GM15510 (cell line): ENCODE results near the gene SEMA5B.

Source experiments
- POLR2A ChIP-seq: IDR thresholded peaks from 3 replicates; pipeline ENCODE4 v1.6.1; 2011; ENCODE audit warnings: borderline replicate concordance; ENCODE audit not compliant: insufficient read length; ENCODE audit errors: extremely low read depth

Gene SEMA5B

GRCh38 chr3:122912772-122913538, 114.6 kb downstream of the SEMA5B start:
- TF ChIP-seq POLR2A: no peak

DNA sequence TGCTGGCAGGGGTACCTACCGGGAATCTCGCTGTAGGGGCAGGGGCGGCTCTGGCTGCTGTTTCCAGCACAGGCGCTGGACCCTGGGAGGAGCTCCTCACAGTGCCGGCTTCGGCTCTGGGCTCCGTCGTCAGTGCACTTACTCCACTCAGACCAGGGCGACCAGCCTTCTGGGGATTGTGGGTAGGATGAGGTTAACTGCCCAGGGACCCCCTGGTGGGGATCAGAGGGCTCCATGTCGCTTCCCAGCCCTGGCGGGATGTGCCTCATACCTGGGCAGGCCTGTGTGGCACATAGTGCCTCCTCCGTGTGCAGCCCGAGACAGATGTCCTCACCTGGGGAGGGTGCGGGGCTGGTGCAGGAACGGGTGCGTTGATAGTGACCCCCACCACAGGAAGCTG, 115.7 kb downstream of the SEMA5B start:
- no peak for TF ChIP-seq POLR2A

DNA sequence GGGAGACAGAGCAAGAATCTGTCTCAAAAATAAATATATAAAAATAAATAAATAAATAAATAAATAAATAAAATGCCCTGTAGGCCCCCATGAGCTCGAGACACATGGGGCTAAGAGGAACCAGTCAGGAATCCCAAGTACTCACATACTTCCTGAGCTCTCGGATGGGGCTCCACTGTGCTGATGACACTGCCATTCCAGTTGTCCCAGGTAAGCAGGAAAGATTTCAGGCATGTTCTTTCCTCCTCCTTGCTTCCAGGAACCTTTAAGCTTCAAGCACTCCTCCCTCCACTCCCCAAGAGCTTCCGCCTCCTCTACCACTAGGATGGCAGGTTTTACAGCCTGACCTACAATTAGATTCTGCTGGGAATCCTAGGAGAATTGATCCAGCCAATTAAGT, 119.3 kb downstream of the SEMA5B start:
- no peak for TF ChIP-seq POLR2A

GRCh38 chr3:122907471-122907870, 120.1 kb downstream of the SEMA5B start:
- no peak for TF ChIP-seq POLR2A

DNA sequence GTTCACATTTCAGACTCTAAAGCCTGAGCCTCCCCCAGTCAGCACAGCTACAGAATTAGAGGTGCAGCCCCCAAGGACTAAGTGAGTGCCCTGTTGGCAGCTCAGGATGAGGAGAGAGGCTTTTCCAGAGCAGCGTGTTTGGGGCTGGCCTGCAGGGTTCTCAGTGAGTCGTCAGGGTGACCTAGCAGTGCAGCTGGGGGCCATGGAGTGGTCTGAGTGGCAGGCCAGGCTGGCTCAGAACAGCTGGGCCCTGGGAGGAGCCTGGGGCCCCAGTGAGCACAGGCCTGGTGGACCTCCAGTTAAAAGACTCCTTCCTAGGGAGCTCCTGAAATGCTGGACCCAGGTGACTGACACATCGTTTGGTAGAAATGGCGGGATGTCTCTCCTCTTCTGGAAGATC, 124.4 kb downstream of the SEMA5B start:
- TF ChIP-seq POLR2A: no peak

- no peak for TF ChIP-seq POLR2A
These were observed 125.2 kb downstream of the SEMA5B start for GRCh38 chr3:122902326-122902725.

DNA sequence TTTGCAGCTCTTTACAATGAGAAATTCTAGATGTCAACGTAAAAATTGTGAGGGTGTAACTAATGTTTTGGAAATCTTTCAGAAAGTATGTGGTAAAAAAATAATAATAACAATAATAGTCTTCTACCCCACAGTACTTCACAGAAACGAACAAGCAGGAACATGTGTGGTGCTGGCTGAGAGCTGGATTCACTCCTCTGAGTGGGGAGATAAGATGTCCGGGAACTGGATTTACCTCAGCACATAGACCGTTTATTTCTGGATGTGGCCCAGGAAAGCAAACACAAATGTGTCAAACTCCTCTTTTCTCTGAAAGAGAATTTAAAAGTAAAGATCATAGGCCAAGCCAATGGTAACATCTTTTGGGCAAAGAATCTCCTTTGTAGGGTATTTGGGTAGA, 129.3 kb downstream of the SEMA5B start:
- no peak for TF ChIP-seq POLR2A

DNA sequence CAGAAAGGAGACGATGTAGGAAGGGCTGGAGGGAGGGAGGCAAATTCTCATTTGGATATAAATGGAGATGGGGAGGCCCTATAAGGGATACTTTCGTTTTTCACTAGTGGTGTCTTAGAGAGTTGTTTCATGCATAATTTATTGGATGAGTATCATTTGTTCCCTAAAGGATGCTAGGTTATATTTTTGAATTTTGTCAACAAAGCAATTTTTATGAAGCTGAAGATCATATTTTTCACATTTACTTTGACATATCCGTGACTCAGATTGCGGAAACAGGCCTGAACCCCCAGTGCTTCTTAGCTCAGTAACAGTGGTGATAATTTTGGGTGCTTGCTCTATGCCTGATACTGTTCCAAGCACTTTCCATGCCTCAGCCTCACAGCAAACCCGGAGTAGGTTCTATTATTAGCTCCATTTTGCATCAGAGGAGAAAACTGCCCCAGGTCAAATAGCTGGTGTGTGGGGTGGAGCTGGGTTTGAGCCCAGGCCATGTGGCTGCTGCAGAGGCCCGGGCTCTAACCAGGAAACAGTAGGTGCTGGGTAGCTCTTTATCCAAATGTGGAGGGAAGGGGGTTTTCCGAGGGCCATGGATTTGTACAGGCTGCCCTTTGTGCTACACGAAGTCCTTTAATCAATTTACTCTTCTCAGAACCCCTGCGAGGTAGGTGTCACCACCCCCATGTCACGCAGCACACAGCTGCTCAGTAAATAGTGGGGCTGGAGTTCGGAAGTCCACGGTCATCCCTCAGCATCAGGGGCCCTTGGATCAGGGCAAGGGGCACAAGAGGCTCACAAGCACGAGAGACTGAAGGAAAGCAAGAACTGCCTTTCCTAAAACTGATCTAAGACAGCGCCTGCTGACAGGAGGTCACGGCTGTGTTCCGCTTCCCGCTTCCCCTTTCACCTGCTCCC, 133.6 kb downstream of the SEMA5B start:
- no peak for TF ChIP-seq POLR2A

GRCh38 chr3:122893282-122893681, 134.3 kb downstream of the SEMA5B start:
- no peak for TF ChIP-seq POLR2A

DNA sequence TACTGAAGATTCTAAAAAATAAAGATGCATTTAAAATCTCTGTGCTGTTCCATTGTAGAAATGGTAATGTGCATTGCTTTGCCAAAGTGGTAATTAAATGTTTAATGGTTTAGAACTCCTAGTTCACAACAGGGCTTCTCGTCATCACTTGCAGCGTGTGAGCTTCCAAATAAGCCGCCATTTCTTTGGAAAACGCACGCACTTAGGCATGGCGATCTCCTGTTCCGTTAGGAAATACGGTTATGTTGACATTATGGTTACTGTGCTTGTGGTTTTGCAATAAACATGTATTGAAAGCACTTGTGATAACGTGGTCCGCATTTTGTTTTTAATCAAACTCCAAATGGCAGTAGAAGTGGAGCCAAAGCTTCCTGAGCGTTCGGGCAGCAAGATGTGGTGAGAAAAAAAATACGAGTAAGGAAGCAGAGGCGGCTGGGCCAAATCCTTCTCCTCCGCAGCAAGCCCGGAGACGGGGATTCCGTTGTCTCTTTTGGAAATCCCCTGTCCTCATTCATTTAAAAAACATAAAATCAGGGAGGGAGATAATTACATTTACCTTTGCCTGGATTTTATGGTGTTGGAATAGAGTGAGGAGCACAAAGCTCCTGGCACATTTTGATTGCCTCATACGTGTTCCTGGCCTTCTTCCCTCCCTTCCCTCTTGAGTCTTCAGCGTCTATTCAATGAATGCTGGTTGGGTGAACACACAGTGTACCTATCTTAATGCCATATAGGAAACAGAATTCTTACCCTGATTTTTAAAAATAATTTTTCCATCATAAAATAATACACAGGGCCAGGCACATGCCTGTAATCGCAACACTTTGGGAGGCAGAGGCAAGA, 135.2 kb downstream of the SEMA5B start:
- no peak for TF ChIP-seq POLR2A

GRCh38 chr3:122890720-122891220, 136.8 kb downstream of the SEMA5B start:
- no peak for TF ChIP-seq POLR2A

GRCh38 chr3:122890077-122890719, 137.4 kb downstream of the SEMA5B start:
- TF ChIP-seq POLR2A: no peak

DNA sequence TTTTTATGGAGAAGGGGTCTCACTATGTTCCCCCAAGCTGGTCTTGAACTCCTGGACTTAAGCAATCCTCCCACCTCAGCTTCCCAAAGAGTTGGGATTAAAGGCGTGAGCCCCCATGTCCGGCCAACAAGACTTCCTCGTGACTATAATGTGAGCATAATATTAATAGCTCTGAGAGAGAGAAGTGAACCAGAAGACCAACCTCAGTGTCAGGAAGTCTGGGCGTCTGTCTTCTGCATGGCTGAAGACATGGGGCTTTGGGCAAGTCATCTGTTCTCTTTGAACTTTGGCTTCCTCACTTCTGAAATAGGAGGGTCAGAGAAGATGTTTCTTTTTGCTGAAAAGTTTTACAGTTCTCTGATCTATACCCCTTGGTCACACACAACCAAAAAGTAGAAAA, 140.6 kb downstream of the SEMA5B start:
- TF ChIP-seq POLR2A: no peak

- no peak for TF ChIP-seq POLR2A
These were observed 141.3 kb downstream of the SEMA5B start for GRCh38 chr3:122886251-122886650.
